Stimulated activated CD4-positive, alpha-beta T cell treated with anti-CD3 and anti-CD28 coated beads, Interleukin-2, amount 100 ng/mL, for 4 hours (primary cell): ENCODE data around the gene KCNJ4.

Source experiments
- DNase-seq: peaks from one replicate; pipeline ENCODE4 v3.0.0-alpha.2; 2020; ENCODE audit warnings: low read depth

KCNJ4 gene

DNA sequence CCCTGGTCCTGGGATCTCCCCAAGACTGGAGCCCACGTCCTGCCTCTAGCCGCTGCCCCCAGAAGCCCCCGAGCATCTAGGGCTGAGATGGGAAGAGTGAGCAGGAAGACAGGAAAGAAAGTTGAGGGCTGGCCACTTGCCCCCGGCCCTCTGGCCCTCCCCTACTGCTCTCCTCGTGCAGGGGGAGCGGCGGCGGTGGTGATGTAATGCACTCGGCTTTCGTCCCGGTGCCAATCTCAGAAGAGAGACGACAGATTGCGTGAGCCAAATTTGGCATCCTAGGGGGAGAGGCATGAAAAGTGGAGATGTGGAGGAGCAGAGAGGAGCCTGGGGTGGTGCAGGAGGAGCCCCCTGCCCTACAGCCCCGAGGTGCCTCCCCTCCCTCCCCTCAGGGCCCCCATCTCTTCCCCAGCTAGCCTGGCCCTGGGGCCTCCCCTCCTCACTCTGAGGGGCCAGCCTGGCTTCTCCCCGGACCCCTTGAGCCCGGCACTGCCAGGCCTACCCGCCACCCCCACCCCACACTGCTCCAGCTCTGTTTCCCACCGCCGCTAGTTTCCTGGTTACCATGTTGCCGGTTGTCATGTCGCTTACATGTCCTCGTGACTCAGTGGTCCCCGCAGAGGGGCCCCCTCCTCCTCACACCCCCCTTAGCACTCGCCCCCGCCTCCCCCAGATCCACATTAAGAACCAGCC lies 2.5 kb downstream of the KCNJ4 start:
- DNase-seq = no peak

DNA sequence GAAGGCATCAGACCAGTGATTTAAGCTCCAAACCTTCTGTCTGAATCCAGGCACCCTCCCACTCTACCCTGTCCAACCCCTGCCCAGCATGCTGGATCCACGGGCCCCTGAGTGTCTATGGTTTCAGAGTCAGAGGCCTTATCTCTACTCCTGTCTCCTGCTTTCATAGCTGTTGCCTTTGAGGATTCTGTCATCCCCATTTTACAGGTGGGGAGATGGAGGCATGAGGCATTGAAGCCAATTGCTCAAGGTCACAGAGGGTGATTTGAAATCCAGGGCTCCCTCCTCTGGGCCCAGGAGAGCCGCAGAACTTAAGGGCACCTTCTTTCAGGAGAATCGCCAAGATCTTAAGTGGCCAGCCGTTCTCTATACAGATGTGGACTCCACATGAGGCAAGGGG lies 3.1 kb downstream of the KCNJ4 start:
- no peak for DNase-seq

DNA sequence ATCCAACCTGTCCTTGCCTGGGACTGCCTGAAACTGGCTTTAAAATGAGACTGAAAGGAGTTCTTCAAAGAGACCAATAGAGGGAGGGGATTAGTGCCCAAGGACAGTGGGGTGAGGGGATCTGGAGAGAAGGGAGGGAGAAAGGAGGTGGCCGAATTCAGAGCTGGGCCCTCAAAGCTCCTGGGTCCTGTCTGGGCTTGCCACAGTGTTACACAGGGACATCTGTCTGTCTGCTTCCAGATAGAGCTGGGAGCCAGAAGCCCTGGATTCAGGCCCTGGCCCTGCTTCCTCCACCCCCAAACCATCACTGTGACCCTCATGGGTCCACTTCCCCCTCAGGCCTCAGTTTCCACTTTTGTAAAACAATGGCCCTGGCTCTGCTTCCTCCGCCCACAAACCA lies 3.6 kb downstream of the KCNJ4 start:
- DNase-seq = no peak

DNA sequence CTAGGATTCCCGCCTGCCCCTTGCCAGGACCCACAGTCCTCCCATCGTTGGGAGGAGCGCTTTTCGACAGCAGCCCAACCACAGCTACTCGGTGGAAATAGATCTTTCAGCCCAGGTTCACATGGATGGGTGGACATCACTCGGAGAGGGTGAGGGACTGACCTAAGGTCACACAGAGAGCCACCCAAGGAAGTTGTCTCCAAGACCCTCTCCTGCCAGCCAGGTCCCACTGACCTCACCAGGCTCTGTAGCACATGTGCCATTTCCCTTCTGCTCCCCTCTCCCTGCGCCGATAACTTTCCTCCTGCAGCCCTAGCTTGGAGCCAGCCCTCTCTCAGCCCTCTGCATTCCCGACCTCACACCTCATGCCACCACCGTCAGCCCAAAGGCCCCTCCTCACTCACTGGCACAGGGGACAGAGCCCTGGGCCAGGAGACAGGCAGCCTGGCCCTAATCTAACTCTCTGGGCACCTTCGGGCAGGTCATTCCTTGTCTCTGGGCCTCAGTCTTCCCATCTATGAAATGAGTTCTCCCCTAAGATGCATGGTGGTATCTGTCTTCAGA lies 4.7 kb downstream of the KCNJ4 start:
- no peak for DNase-seq

DNA sequence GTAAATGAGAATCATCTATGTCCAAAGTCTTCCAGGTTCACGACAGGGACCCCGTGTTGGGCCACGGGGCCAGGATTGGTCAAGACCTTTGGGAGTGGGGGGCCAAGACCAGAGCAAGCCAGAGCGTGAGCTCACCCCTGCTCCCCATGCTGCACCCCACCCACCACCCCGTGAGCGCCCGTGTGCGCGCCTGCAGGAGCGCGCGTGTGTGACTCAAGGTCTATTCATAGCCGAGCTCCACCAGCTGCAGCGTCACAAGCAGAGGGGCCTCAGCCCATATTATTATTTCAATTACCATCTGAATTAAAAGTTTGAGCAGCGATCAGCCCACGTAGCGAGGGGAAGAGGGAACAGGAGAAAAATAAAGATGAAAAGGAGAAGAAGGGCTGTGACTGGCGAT lies 5.2 kb downstream of the KCNJ4 start:
- DNase-seq = no peak

DNA sequence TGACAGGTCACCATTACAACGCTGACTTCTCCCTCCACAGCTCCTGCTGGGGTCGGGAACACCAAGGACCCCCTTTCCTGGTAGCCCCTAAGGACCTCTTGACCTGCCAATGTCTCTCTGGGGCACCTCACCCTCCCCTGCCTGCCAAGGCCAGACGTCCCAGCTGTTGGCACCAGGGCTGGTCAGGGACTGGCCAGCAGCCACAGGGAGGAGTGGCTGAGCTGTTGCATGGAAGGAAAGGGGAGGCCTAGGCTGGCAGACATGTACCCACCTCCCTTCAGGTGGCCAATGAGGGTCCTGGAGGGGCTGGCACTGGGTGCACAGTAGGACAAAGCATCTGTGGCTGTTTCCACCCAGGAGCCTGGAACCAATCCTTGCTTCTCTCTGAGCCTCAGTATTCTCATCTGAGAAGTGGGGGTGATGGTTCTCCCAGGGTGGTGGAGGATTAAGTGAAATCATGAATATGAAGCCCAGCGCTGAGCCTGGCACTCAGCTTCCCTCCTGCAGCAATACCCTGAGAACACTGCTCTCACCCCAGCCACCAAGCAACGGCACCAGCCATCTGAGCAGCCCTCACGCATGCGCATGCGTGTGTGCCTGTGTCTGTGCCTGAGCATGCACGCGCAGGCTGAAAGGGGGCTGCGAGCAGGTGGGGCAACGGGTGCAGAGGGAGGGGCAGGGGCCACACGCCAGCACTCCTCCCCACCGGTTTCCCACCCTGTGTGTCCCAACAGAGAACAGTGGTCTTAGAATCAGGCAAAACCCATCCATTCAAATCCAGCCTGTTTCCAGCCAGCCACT lies 5.9 kb downstream of the KCNJ4 start:
- DNase-seq = no peak

DNA sequence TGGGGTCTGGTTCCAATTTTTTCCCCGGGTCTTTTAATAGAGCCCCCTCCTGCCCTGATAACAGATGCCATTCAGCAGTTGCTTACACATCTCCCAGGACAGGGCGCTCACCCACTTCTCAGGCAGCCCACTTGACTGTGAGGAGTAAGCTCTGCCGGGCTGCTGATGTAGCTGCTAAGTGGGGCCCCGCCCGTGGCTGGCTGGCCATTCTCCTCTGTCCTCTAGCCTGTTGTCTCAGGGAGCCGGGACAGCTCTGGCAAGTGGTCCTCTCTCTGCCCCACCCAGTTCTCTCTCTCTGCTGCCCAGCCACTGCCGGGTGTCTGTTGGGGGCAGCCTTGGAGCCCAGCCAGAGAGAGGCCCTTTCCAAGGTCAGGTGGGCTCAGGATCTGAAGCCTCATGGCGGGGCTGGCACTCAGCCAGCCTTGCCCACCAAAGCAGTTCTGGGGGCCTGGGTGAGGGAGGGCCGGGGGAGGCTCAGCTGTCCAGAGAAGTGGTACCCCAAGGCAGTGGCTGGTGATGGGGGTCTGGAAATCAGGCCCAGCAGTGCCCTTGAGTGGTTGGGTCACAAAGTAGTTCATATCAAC lies 8.9 kb downstream of the KCNJ4 start:
- no peak for DNase-seq

DNA sequence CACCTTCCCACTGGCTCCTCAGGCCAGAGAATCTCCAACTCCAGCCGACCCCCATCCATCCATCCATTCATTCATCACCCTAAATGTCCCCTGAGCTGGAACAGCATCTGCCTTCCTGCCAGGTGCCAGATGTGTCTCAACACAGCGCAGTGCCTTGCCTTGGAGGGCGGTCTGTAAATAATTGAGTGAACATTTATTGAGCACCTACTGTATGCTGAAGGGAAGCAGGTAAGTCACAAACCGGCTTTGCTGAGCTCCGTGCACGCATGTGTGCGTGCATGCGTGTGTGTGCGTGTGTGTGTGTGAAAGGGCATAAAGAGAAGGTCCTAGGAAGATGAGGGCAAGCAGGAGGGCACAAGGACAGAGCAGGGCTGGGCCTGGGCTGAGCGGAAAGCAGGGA lies 10.2 kb downstream of the KCNJ4 start:
- no peak for DNase-seq

DNA sequence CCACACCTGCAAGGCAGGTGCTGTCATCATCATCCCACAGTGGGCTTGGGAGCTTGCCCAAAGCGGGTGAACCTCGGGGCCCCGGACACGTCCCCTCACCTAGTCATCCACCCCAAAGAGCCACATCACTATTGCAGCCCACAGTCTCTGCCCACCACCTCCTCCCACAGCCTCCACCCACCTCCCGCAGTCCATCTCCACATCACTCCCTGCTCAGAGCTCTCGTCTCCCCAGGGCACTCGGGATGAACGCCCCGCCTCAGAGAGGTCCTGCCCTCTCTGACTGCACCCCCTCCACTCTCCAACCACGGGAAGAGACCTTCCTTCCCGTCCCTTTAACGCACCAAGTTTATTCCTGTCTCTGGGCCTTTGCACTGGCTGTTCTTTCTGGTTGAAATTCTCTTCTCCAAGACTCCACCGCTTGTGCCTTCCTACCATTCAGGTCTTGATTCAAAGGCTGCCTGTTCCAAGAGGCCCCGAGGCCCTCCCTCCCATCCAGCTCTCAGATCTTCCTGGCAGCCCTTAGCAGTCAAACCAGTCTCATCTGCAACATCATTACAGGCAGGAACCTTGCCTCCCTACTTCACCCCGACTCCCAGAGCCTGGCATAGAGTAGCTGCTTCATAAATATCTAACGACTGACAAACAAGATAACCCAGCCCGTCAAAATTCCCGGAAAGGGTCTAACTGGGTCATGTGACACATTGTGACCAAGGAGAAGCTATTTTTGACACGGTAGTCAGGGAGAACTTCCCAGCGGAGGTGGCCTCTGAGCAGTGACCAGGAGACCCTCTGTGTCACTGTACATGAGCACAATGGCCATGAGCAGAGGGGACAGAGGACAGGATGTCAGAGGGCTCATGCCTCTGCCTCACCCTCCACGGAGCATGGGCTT lies 11.1 kb downstream of the KCNJ4 start:
- DNase-seq = no peak

DNA sequence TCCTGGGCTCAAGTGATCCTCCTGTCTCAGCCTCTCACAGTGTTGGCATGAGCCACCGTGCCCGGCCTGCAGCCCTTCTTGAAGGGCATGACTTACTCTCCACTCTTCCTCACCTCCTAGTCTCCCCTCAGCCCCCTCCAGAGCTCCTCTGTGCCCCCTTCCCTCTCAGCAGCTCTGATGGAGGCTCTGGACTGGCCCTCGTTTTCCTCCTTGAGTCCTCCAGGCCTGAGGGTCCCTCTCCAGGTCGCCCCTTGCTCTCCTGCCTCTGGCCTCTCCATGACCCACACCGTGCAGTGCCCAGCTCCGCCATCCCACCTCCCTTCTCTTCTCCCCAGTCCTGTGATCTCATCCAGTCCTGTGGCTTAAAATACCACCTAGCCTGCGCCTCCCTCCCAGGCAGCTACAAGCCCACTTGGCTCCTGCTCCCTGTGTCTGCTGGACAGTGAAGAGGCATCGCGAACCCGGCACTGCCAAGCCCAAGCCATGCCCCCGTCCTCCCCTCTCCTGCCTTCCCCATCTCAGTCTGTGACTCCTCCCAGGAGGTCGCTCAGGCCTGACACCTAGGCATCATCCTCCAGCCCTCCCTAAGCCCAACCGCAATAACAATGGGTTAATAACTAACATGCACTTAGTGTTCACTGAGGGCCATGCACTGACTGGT lies 11.9 kb downstream of the KCNJ4 start:
- no peak for DNase-seq

DNA sequence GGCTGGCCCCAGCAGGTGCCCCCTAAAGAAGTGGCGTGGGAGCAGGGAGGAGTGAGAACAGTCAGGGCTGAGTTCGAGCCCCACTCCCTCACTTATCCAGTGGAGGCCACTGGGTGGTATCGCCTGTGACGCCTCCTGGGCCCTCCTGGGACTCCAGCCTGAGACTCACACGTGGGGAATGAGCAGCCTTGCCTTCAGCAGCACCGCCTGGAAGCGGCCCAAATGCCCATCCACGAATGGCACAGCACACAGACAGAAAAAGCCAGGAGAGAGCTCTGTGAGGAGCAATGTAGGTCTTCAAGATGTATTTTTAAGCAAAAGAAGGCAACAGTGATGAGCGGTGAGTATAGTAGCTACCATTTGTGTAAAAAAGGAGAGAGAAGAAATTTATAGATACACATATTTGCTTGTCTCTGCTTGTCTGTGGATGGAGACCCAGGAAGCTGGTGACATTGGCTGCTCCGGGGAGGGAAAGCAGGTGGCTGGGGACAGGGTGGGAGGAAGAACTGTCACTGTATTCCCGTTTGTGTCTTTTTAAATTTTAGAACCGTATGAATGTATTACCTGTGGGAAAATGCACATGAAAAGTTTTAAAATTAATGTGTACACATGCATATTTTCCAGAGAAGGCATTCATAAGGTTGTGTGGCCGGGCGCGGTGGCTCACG lies 13.2 kb downstream of the KCNJ4 start:
- no peak for DNase-seq

DNA sequence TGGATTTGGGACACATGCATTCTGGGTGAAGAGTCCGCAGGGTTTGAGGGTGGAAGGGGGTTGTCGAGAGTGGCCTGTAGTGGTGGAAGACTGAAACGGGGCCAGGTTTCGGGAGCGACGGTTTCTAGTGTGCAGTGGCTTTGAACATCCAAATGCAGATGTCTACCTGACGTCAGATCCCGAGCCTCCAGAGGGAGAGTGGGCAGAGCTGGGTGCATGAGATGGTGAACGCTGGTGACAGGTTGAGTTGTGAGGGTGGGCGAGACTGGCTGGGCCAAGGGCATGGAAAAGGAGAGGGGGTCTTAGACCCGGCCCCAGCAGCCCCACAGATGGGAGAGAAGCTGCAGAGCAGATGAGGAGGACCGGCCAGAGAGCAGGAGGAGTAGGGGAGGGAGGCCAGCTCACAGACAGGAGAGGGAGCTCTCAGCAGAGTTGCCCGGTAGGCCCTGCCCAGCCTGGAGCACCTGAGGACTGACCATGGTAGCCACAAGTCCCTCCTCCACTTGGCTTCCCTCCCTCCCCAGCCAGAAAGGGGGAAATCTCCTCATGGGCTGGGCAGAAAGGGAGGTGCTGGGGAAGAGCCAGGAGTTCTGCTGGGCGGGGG lies 14.2 kb downstream of the KCNJ4 start:
- no peak for DNase-seq

DNA sequence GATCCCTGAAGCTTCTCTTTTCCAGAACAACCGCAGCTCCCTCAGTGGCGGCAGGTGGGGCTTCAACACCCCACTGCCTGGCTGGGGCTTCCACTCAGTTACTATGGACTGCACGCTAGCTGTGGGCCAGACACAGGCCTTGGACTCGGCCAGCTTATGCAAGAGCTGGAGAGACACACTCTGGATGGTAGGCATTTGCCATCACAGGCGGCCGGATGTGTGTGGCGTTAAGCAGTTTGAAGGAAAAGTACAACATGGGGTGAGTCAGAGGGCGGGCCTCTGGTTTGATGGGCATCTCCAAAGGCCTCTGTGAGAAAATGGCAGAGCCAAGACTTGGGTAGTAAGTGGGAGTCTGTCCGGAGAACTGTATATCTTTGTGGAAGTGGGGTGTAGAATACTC lies 17.6 kb downstream of the KCNJ4 start:
- DNase-seq = no peak

DNA sequence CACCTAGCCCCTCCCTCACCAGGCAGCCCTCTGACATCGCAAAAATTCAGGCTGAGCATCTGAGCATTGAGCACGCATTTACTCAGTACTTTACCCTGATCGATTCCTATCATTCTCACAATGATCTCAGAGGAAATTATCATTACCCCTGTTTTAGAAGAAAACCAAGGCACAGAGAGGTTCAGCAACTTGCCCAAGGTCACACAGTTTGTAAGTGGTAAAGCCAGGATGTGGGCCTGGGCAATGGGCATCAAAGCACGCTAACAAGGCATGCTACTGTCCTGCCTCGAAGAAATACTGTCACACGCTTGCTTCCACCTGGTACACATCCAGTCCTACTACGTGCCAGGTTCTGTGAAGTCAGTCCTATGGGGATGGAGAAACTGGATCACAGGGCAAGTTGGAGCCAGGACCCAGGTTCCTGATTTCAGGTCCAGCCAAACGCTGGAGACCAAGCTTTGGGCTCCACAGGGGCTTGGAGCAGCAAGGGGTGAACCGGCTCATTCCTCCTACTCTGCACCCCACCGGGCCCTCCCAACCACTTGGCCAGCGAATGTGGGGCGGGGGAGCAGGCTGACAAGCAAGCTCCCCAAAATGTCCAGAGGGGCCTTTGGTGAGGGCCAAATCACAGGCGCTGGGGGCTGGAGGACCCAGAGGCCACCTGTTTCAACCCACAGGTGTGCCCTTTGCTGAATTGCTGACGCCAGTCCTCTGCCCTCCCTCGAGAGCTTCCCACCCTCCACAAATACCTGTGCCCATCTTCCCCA lies 18.2 kb downstream of the KCNJ4 start:
- no peak for DNase-seq

DNA sequence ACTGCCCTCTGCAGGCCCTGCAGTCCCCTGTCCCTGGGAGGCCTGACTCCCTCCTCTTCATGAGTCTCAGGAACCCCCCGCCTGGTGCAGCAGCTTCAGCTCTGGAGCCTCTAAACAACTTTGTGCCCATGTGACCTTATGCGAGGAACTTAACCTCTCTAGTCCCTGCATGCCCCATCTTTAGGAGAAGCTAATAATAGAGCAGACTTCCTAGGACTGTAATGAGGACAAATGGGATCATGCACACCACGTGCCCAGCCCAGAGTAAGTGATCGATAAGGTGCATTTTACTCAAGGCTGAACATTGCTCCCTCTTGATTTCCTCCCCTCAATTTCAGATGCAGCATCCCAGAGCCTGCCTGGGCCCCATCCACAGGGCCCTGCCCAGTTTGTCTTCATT lies 19.0 kb downstream of the KCNJ4 start:
- DNase-seq = no peak

DNA sequence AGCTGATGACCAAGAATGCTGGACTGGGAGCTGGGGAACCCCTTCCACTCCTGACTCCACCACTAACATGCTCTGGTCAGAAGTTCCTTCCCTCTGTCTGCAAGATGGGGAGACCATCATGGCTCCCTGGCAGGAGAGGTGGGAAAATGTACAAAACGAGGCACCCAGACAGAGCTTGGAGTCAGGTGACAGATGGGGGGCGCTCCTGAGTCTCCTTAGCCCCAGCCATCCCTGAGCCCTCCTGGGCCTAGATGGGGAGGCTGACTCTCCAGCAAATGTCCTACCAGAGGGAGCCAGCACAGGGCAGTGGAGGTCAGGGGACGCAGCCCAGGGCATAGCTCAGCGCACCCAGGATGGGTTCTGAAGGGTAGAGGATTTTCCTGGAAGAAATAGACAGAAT lies 20.0 kb downstream of the KCNJ4 start:
- no peak for DNase-seq

DNA sequence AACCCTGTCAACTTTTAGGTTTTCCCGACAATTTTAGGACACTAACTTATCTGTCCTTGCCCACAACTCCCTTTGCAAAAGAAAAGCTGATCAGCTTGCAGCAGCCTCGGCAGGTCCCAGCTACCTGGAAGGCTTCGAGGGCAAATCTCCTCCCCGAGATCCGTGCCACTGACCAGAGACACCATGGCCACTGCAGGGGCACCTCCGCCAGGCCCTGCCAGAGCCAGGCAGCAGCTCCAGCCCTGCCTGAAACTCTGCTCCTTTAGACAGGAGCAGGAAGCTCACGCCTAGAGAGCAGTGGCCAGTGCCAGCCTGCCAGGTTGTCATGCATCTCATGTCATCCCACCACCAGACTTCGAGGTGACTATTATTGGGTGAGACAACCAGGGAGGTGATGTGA lies 21.1 kb downstream of the KCNJ4 start:
- no peak for DNase-seq

DNA sequence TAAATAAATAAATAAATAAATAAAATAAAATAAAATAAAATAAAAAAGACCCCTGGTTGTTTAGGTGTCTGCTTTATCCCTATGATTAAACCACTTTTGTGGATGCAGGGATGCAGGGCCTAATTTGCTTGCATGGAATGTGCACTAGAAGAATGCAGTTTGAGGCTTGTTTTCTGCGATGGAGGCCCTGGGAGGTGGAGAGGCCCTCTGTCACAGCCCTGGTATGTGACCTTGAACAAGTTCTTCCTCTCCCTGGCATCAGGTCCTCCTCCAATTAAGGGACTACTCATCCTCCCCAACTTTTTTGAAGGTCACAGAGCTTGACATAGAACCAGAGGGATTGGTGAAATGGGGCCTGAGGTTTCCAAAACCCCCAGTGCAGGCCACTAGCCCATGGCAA lies 22.7 kb downstream of the KCNJ4 start:
- no peak for DNase-seq

DNA sequence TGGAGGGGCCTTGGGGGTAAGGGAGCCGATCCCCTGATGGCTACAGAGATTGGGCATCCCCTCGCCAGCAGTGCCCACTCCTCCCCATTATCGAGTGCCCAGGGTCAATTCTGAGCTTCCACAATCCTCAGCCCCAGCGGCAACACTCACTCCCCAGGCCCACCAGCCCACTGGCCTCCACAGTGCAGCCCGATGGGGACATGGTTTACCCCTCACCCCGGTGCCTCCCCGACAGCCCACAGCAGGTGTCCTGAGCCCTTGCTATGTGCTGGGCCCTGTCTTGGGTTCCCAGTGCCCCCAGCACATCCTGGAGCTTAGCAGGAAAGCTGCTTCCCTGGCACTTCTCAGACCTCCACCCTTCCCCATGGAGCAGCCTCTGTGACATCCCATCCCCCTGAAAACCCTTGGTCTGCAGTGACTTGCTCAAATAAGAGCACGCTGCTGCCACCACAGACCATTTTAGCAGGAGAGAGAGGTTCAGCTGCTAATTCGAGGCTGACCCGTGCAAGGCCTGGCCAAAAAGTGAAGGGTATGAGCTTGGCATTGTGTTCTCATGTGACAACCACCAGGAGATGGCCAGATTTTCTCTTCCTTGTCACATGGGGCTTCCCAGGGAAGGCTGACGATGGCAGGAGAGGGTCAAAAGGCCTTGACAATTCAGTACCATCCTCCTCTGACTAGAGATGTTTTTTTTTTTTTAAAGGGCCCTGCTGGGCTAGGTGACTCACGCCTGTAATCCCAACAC lies 23.6 kb downstream of the KCNJ4 start:
- DNase-seq = no peak
